WERI-Rb-1 (cell line): ENCODE results near the gene NRG3.

Experiments
- DNase-seq: peaks from one replicate; pipeline ENCODE4 v3.0.0-alpha.2; 2020
- H3K27ac ChIP-seq: fragments of 250-450 bp; sonication (Bioruptor Pico); 2 replicates; pipeline ENCODE4 v1.5.1; 2020; ENCODE audit warnings: mild to moderate bottlenecking, moderate library complexity
- H3K27me3 ChIP-seq: fragments of 250-450 bp; sonication (Bioruptor Pico); 2 replicates; pipeline ENCODE4 v1.5.1; 2021; ENCODE audit warnings: mild to moderate bottlenecking, low read depth, moderate library complexity; ENCODE audit not compliant: insufficient read depth, severe bottlenecking
- H3K36me3 ChIP-seq: fragments of 250-450 bp; sonication (Bioruptor Pico); 2 replicates; pipeline ENCODE4 v1.5.1; 2020; ENCODE audit warnings: mild to moderate bottlenecking, moderate library complexity
- H3K4me3 ChIP-seq: 2 replicates; pipeline ENCODE4 v1.5.1; 2011; ENCODE audit warnings: low read depth, mild to moderate bottlenecking, control low read depth, low read length
- H3K9me3 ChIP-seq: fragments of 250-450 bp; sonication (Bioruptor Pico); 2 replicates; pipeline ENCODE4 v1.5.1; 2021; ENCODE audit warnings: mild to moderate bottlenecking, moderate library complexity; ENCODE audit not compliant: severe bottlenecking
- CTCF ChIP-seq: IDR thresholded peaks from 2 replicates; pipeline ENCODE4 v1.5.1; 2011; ENCODE audit warnings: low read depth, mild to moderate bottlenecking, control low read depth, inconsistent platforms, low read length

NRG3 gene

GRCh38 chr10:82092111-82092510 lies 217.1 kb downstream of the NRG3 start:
- no peak for TF ChIP-seq CTCF
- DNase-seq: no peak
- no peak overlapping the region for H3K4me3 ChIP-seq
- no peaks in the 10 kb centered on the region for H3K27me3 ChIP-seq
- H3K9me3 ChIP-seq: no peaks in the 10 kb centered on the region
- no peak overlapping the region for H3K27ac ChIP-seq
- H3K36me3 ChIP-seq: no peaks in the 10 kb centered on the region

GRCh38 chr10:82124713-82125112 lies 249.7 kb downstream of the NRG3 start:
- TF ChIP-seq CTCF: no peak
- Histone ChIP-seq H3K36me3 (no peaks in the 10 kb centered on the region), H3K9me3 (no peaks in the 10 kb centered on the region), H3K4me3 (no peak overlapping the region), H3K27ac (no peak overlapping the region), H3K27me3 (no peaks in the 10 kb centered on the region)
- DNase-seq: no peak

- H3K4me3 ChIP-seq: no peak overlapping the region
- no peaks in the 10 kb centered on the region for H3K9me3 ChIP-seq
- TF ChIP-seq CTCF: no peak
- H3K36me3 ChIP-seq: no peaks in the 10 kb centered on the region
- no peak overlapping the region for H3K27ac ChIP-seq
- DNase-seq: no peak
- no peaks in the 10 kb centered on the region for H3K27me3 ChIP-seq
Observed at GRCh38 chr10:82128527-82128926, 253.5 kb downstream of the NRG3 start.

- H3K9me3 ChIP-seq: no peaks in the 10 kb centered on the region
- no peak overlapping the region for H3K4me3 ChIP-seq
- DNase-seq: no peak
- H3K27ac ChIP-seq: no peak overlapping the region
- no peaks in the 10 kb centered on the region for H3K36me3 ChIP-seq
- TF ChIP-seq CTCF: no peak
- H3K27me3 ChIP-seq: no peaks in the 10 kb centered on the region
Observed at GRCh38 chr10:82136103-82136502, 261.1 kb downstream of the NRG3 start.

GRCh38 chr10:82144153-82144552 lies 269.2 kb downstream of the NRG3 start:
- DNase-seq: no peak
- Histone ChIP-seq H3K36me3 (no peaks in the 10 kb centered on the region), H3K27me3 (no peaks in the 10 kb centered on the region), H3K27ac (no peak overlapping the region), H3K4me3 (no peak overlapping the region), H3K9me3 (no peaks in the 10 kb centered on the region)
- no peak for TF ChIP-seq CTCF

- no peak for TF ChIP-seq CTCF
- no peak for DNase-seq
- no peaks in the 10 kb centered on the region for H3K9me3 ChIP-seq
Observed at GRCh38 chr10:82148764-82149163, 273.8 kb downstream of the NRG3 start.

More at GRCh38 chr10:82148764-82149163, 273.8 kb downstream of the NRG3 start:
- Histone ChIP-seq H3K27me3 (no peaks in the 10 kb centered on the region), H3K4me3 (no peak overlapping the region), H3K27ac (no peak overlapping the region), H3K36me3 (no peaks in the 10 kb centered on the region)
